Endothelial cell of umbilical vein (primary cell): ENCODE results near the gene HDAC9. TPM values are rescaled to one million over a fixed set of nuclear protein-coding genes. Genes with fewer than 3 reads are reported as not detected.
"Not testable (repeated sequence)": the region's sequence is repeated elsewhere in the genome, so short reads cannot be mapped to it uniquely, and the experiment has no call there.

Source experiments
- BruUV-seq: library from RNA; stranded (reverse); fragments of 400-500 nt; replicated peaks from 2 replicates; lab custom pipeline; 2021; lab: Mats Ljungman, UMichigan
- CTCF ChIA-PET: fragments of 300-600, 350-600 bp; sonication (Branson Sonifier 250); formaldehyde crosslinking; loops from one replicate; lab custom pipeline; 2021; ENCODE audit warnings: antibody characterized with exemption, inconsistent platforms; lab: Charles Lee
- POLR2A ChIA-PET: fragments of 300-600, 350-600 bp; sonication (Branson Sonifier 250); formaldehyde crosslinking; loops from one replicate; lab custom pipeline; 2021; ENCODE audit warnings: antibody characterized with exemption, inconsistent platforms; lab: Charles Lee
- DNase-seq: peaks from one replicate; pipeline ENCODE4 v3.0.0-alpha.2; 2011; ENCODE audit warnings: low read depth, low spot score
- FAIRE-seq: peaks from 2 replicates; lab custom pipeline; 2011; peaks lifted over from hg19 to GRCh38; lab: Jason Lieb, UNC
- H2AFZ ChIP-seq: 2 replicates; pipeline ENCODE4 v1.6.0; 2012; ENCODE audit warnings: low read depth, low read length, control low read depth, inconsistent platforms
- H3K27ac ChIP-seq: 2 replicates; pipeline ENCODE4 v1.5.1; 2011; ENCODE audit warnings: low read depth, mild to moderate bottlenecking, control low read depth, low read length, moderate library complexity; ENCODE audit not compliant: insufficient read depth
- H3K27me3 ChIP-seq, 2 experiments: 2 replicates each; pipeline versions ENCODE4 v1.6.0 to v1.6.1; 2011; ENCODE audit warnings: low read length in 2 of 2, mixed read lengths in 1 of 2; ENCODE audit not compliant: control insufficient read depth in 2 of 2, insufficient read depth in 2 of 2
- H3K36me3 ChIP-seq, 2 experiments: 2 replicates in 1 of 2; 3 replicates in 1 of 2; pipeline ENCODE4 v1.5.1; 2011; ENCODE audit warnings: low read length in 2 of 2, mild to moderate bottlenecking in 1 of 2, moderate library complexity in 1 of 2; ENCODE audit not compliant: control insufficient read depth in 2 of 2, insufficient read depth in 2 of 2; ENCODE audit errors: extremely low read depth in 1 of 2
- H3K4me1 ChIP-seq: 3 replicates; pipeline ENCODE4 v1.5.1; 2011; ENCODE audit warnings: mild to moderate bottlenecking, low read length; ENCODE audit not compliant: control insufficient read depth, insufficient read depth; ENCODE audit errors: extremely low read depth
- H3K4me2 ChIP-seq: 2 replicates; pipeline ENCODE4 v1.6.1; 2011; ENCODE audit warnings: low read length, control low read depth, mixed read lengths; ENCODE audit not compliant: insufficient read depth
- H3K4me3 ChIP-seq, 3 experiments: fragments of 200-600 bp in 1 of 3; sonication (generic), shearing (Covaris generic) in 1 of 3; replicated peaks in 1 of 3; 2 replicates each; pipeline ENCODE4 v1.5.1; 2011 to 2016; ENCODE audit warnings: control low read depth in 3 of 3, low read length in 3 of 3, mild to moderate bottlenecking in 2 of 3, inconsistent platforms in 1 of 3, low read depth in 1 of 3, moderate library complexity in 1 of 3; ENCODE audit not compliant: insufficient read depth in 1 of 3
- H3K79me2 ChIP-seq: 2 replicates; pipeline ENCODE4 v1.6.0; 2012; ENCODE audit warnings: low read length, inconsistent platforms; ENCODE audit not compliant: control insufficient read depth, insufficient read depth
- H3K9ac ChIP-seq: replicated peaks from 2 replicates; pipeline ENCODE3; 2011; ENCODE audit warnings: low read length, control low read depth; ENCODE audit not compliant: insufficient read depth; ENCODE audit errors: extremely low read depth
- H3K9me1 ChIP-seq: replicated peaks from 3 replicates; pipeline ENCODE4 v1.6.0; 2011; ENCODE audit warnings: mild to moderate bottlenecking, low read length; ENCODE audit not compliant: control insufficient read depth, insufficient read depth; ENCODE audit errors: extremely low read depth
- H3K9me3 ChIP-seq: replicated peaks from 2 replicates; pipeline ENCODE4 v1.5.1; 2012; ENCODE audit warnings: low read length, inconsistent platforms; ENCODE audit not compliant: control insufficient read depth, insufficient read depth
- H4K20me1 ChIP-seq: replicated peaks from 2 replicates; pipeline ENCODE3; 2011; ENCODE audit warnings: mild to moderate bottlenecking, low read length; ENCODE audit not compliant: control insufficient read depth, insufficient read depth; ENCODE audit errors: extremely low read depth
- FOS ChIP-seq: IDR thresholded peaks from 2 replicates; pipeline ENCODE4 v1.6.1; 2011; ENCODE audit warnings: mild to moderate bottlenecking, low read length, moderate library complexity, borderline replicate concordance; ENCODE audit not compliant: insufficient read depth
- GATA2 ChIP-seq: IDR thresholded peaks from 2 replicates; pipeline ENCODE4 v1.7.0; 2011; ENCODE audit warnings: low read depth, mild to moderate bottlenecking, moderate library complexity, mixed read lengths, low read length; ENCODE audit not compliant: insufficient read length, insufficient read depth
- JUN ChIP-seq: IDR thresholded peaks from 2 replicates; pipeline ENCODE4 v1.6.1; 2011; ENCODE audit warnings: borderline replicate concordance, low read depth; ENCODE audit not compliant: insufficient read length, insufficient read depth
- MYC ChIP-seq: IDR thresholded peaks from one replicate; pipeline ENCODE4 v1.6.1; 2011; ENCODE audit warnings: mild to moderate bottlenecking, low read depth, low read length
- POLR2AphosphoS5 ChIP-seq: IDR thresholded peaks from 2 replicates; pipeline ENCODE4 v1.6.1; 2012; ENCODE audit warnings: low read depth, mild to moderate bottlenecking, control low read depth, low read length, moderate library complexity; ENCODE audit not compliant: insufficient read depth
- dilution Hi-C: fragments of 300-500 bp; cut with MboI; formaldehyde crosslinking; loops from one replicate; pipeline ENCODE4 v1.15.0; 2019; ENCODE audit warnings: low sequenced_read_pairs; ENCODE audit not compliant: extremely low pct_ligation_motif_present
- intact Hi-C: fragments of 100-400 bp; cut with micrococcal nuclease; formaldehyde crosslinking; loops from one replicate; pipeline ENCODE4 v1.10.0; 2022
- polyA plus RNA-seq, 4 experiments: library from polyadenylated mRNA; depleted of rRNA in 3 of 4; stranded (reverse) in 3 of 4; unstranded in 1 of 4; fragments of >200 nt; gene quantifications; 2 replicates each; pipeline versions ENCODE4 v1.2.1 to v1.2.3, GENCODE V29; 2011 to 2012; ENCODE audit warnings: missing spikeins in 1 of 4
- total RNA-seq: library from RNA; stranded (reverse); gene quantifications from 2 replicates; pipeline ENCODE4 v1.2.3, GENCODE V29; 2021

HDAC9 gene
- total and polyA plus RNA-seq, 2 donors (not counting 3 experiments of a cell fraction or from before 2014, with no cell fraction given) = 1.8 to 11.6 TPM

- Histone ChIP-seq H3K4me3 (no peak overlapping the region), H3K9me1 (no peaks in the 10 kb centered on the region), H3K36me3 (no peaks in the 10 kb centered on the region), H3K27ac (no peak overlapping the region), H3K79me2 (no peaks in the 10 kb centered on the region), H3K9ac (no peak overlapping the region), H3K27me3 (no peaks in the 10 kb centered on the region), H2AFZ (no peak overlapping the region), H3K4me2 (peak overlapping the region; percentile 81), H3K4me1 (peaks cover 17% of the 10 kb centered on the region), H3K9me3 (no peaks in the 10 kb centered on the region), H4K20me1 (no peaks in the 10 kb centered on the region)
- no TSS peak for BruUV-seq
- TF ChIP-seq GATA2 = no peak
- no peak for TF ChIP-seq MYC
- DNase-seq = peak; percentile 10
- CTCF ChIA-PET = interaction anchor here (1.0 to 1.3 kb wide), 3 partner anchors 69 to 284 kb away, joined by 3 read pairs; no protein-coding TSS in a partner anchor
- POLR2A ChIA-PET = no interaction called here
- dilution Hi-C loops (no loop called here), intact Hi-C loops (loop anchor here (2.0 kb wide), 1 partner anchor 308 kb away; no protein-coding TSS in a partner anchor)
- no peak for FAIRE-seq
Measured at GRCh38 chr7:18976715-18977471, 481.3 kb downstream of the HDAC9 start.

GRCh38 chr7:18978108-18978495 is 482.6 kb downstream of the HDAC9 start:
- dilution Hi-C loops = no loop called here
- POLR2A ChIA-PET = no interaction called here
- peak overlapping the region; percentile 15 for H3K27ac ChIP-seq
- DNase-seq (peak; percentile 80), FAIRE-seq (peak; percentile 81)
- no peaks in the 10 kb centered on the region for H3K9me1 ChIP-seq
- no TSS peak for BruUV-seq
- CTCF ChIA-PET = interaction anchor here (1.0 to 1.3 kb wide), 4 partner anchors 8 to 312 kb away, joined by 3 read pairs; no protein-coding TSS in a partner anchor
- intact Hi-C loops = no loop called here
- peak; percentile 98 for TF ChIP-seq FOS
- TF ChIP-seq JUN = peak; percentile 89
- no peak for TF ChIP-seq POLR2AphosphoS5
- H3K9me3 ChIP-seq = no peaks in the 10 kb centered on the region
- H3K4me3 ChIP-seq = no peak overlapping the region
- no peaks in the 10 kb centered on the region for H3K79me2 ChIP-seq
- peaks cover 17% of the 10 kb centered on the region for H3K4me1 ChIP-seq
- H4K20me1 ChIP-seq = no peaks in the 10 kb centered on the region
- peak overlapping the region; percentile 81 for H3K4me2 ChIP-seq
- H2AFZ ChIP-seq = no peak overlapping the region
- no peaks in the 10 kb centered on the region for H3K27me3 ChIP-seq
- no peak overlapping the region for H3K9ac ChIP-seq
- no peaks in the 10 kb centered on the region for H3K36me3 ChIP-seq

GRCh38 chr7:18990700-18991099 is 495.2 kb downstream of the HDAC9 start:
- POLR2A ChIA-PET, CTCF ChIA-PET, DNase-seq, BruUV-seq, H3K4me3 ChIP-seq, FAIRE-seq, H3K9me1 ChIP-seq, H4K20me1 ChIP-seq, dilution Hi-C loops, H3K9me3 ChIP-seq, H3K27ac ChIP-seq, H2AFZ ChIP-seq, H3K36me3 ChIP-seq, H3K4me1 ChIP-seq, H3K9ac ChIP-seq, H3K79me2 ChIP-seq, H3K27me3 ChIP-seq, H3K4me2 ChIP-seq, intact Hi-C loops: not testable (repeated sequence)
